CD14-positive monocyte (primary cell): ENCODE measurements around the gene DMBX1. TPM values are rescaled to one million over a fixed set of nuclear protein-coding genes. Genes with fewer than 3 reads are reported as not detected.
A peak's percentile ranks its signal among the peaks of the same experiment; 100 is the strongest.

Source experiments
- DNase-seq, 3 donors: peaks; one replicate each; pipeline ENCODE4 v3.0.0-alpha.2; 2011 to 2022
- H2AFZ ChIP-seq: 2 replicates; pipeline ENCODE4 v1.6.0; 2012; ENCODE audit warnings: mild to moderate bottlenecking, low read depth, low read length, inconsistent platforms; ENCODE audit not compliant: insufficient read depth, poor library complexity, severe bottlenecking
- H3K27ac ChIP-seq, 2 donors: 1 replicate in 1 of 2; 2 replicates in 1 of 2; pipeline ENCODE4 v1.5.1; 2012 to 2013; ENCODE audit warnings: low read length in 2 of 2, control low read depth in 1 of 2, inconsistent platforms in 1 of 2, low read depth in 1 of 2, mild to moderate bottlenecking in 1 of 2
- H3K27me3 ChIP-seq, 2 donors: one replicate each; pipeline versions ENCODE4 v1.6.0 to v1.6.1; 2011 to 2013; ENCODE audit warnings: low read length in 2 of 2; ENCODE audit not compliant: control insufficient read depth in 2 of 2, insufficient read depth in 2 of 2
- H3K36me3 ChIP-seq, 2 donors: replicated peaks in 1 of 2; 1 replicate in 1 of 2; 2 replicates in 1 of 2; pipeline versions ENCODE4 v1.5.1 to v1.6.1; 2012 to 2013; ENCODE audit warnings: low read length in 2 of 2, control low read depth in 1 of 2, inconsistent platforms in 1 of 2, mild to moderate bottlenecking in 1 of 2; ENCODE audit not compliant: insufficient read depth in 2 of 2, control insufficient read depth in 1 of 2
- H3K4me1 ChIP-seq, 2 donors: 1 replicate in 1 of 2; 2 replicates in 1 of 2; pipeline versions ENCODE4 v1.5.1 to v1.6.1; 2012 to 2013; ENCODE audit warnings: low read length in 2 of 2, control low read depth in 1 of 2, inconsistent platforms in 1 of 2, mild to moderate bottlenecking in 1 of 2, moderate library complexity in 1 of 2; ENCODE audit not compliant: insufficient read depth in 2 of 2, control insufficient read depth in 1 of 2
- H3K4me2 ChIP-seq: replicated peaks from 2 replicates; pipeline ENCODE3; 2012; ENCODE audit warnings: low read length, moderate library complexity, mild to moderate bottlenecking; ENCODE audit not compliant: poor library complexity, severe bottlenecking; ENCODE audit errors: extremely low read depth
- H3K4me3 ChIP-seq, 3 experiments: fragments of 200-600 bp in 1 of 3; sonication (generic) in 1 of 3; replicated peaks in 1 of 3; 1 replicate in 2 of 3; 2 replicates in 1 of 3; pipeline ENCODE4 v1.5.1; 2011 to 2013; ENCODE audit warnings: low read length in 3 of 3, mild to moderate bottlenecking in 3 of 3, control low read depth in 2 of 3, low read depth in 2 of 3, inconsistent platforms in 1 of 3, moderate library complexity in 1 of 3
- H3K79me2 ChIP-seq: 2 replicates; pipeline ENCODE4 v1.6.0; 2012; ENCODE audit warnings: mild to moderate bottlenecking, control low read depth, inconsistent platforms, low read length, moderate library complexity; ENCODE audit not compliant: insufficient read depth
- H3K9ac ChIP-seq: 2 replicates; pipeline ENCODE4 v1.6.0; 2017; ENCODE audit warnings: low read length, mild to moderate bottlenecking; ENCODE audit not compliant: insufficient read depth, poor library complexity, severe bottlenecking
- H3K9me3 ChIP-seq, 2 donors: replicated peaks in 1 of 2; 1 replicate in 1 of 2; 2 replicates in 1 of 2; pipeline versions ENCODE4 v1.5.1 to v1.6.1; 2012 to 2013; ENCODE audit warnings: low read length in 2 of 2, control low read depth in 1 of 2; ENCODE audit not compliant: control insufficient read depth in 1 of 2, insufficient read depth in 1 of 2
- H4K20me1 ChIP-seq: 2 replicates; pipeline ENCODE4 v1.6.0; 2012; ENCODE audit warnings: mild to moderate bottlenecking, low read length, control low read depth, moderate library complexity; ENCODE audit not compliant: insufficient read depth
- H3K27ac Mint-ChIP-seq, 7 donors: one replicate each; pipeline ENCODE4 v1.8.0; 2020; ENCODE audit warnings: mild to moderate bottlenecking in 7 of 7, mixed read lengths in 7 of 7, moderate library complexity in 6 of 7, inconsistent platforms in 2 of 7
- H3K27me3 Mint-ChIP-seq, 3 donors: one replicate each; pipeline ENCODE4 v1.8.0; 2021 to 2022; ENCODE audit warnings: low read depth in 3 of 3, mild to moderate bottlenecking in 3 of 3, mixed read lengths in 3 of 3, moderate library complexity in 3 of 3, inconsistent platforms in 1 of 3
- H3K36me3 Mint-ChIP-seq, 2 donors: one replicate each; pipeline ENCODE4 v1.8.0; 2020; ENCODE audit warnings: mixed read lengths in 2 of 2, inconsistent platforms in 1 of 2, mild to moderate bottlenecking in 1 of 2
- H3K4me1 Mint-ChIP-seq: one replicate; pipeline ENCODE4 v1.8.0; 2020; ENCODE audit warnings: mild to moderate bottlenecking, mixed read lengths
- H3K4me3 Mint-ChIP-seq, 2 donors: one replicate each; pipeline ENCODE4 v1.8.0; 2020; ENCODE audit warnings: mild to moderate bottlenecking in 2 of 2, mixed read lengths in 2 of 2, moderate library complexity in 1 of 2
- H3K9me3 Mint-ChIP-seq, 7 donors: one replicate each; pipeline ENCODE4 v1.8.0; 2020 to 2022; ENCODE audit warnings: mixed read lengths in 7 of 7, mild to moderate bottlenecking in 6 of 7, moderate library complexity in 6 of 7, inconsistent platforms in 2 of 7
- CTCF ChIP-seq: fragments of 200-600 bp; IDR thresholded peaks from one replicate; pipeline ENCODE4 v1.8.0; 2022; ENCODE audit warnings: antibody characterized with exemption, mild to moderate bottlenecking
- WGBS: methylation state at CpG from one replicate; pipeline ENCODE4 v1.1.5; 2013; ENCODE audit warnings: missing lambda C conversion rate; ENCODE audit not compliant: insufficient coverage; 5-methylcytosine and 5-hydroxymethylcytosine counted together
- intact Hi-C, 2 donors: fragments of 100-400 bp; cut with micrococcal nuclease; formaldehyde crosslinking; loops; one replicate each; pipeline versions ENCODE4 v1.15.0 to v1.15.1; 2023
- polyA plus RNA-seq, 3 donors: library from polyadenylated mRNA; depleted of rRNA in 1 of 3; unstranded in 2 of 3; stranded (reverse) in 1 of 3; fragments of 300-500 nt in 2 of 3; fragments of >200 nt in 1 of 3; fragmentation: Illumina TruSeq in 2 of 3; gene quantifications; 1 replicate in 2 of 3; 2 replicates in 1 of 3; pipeline ENCODE4 v1.2.3, GENCODE V29; 2012 to 2021

Gene DMBX1
- polyA plus RNA-seq, 3 donors, result not detected

GRCh38 chr1:46519209-46519608 lies 29.6 kb downstream of the DMBX1 start:
- no peak for DNase-seq
- no peaks in the 10 kb centered on the region for H3K79me2 ChIP-seq
- no peak overlapping the region for H3K27ac Mint-ChIP-seq
- H3K4me3 Mint-ChIP-seq, result no peak overlapping the region
- WGBS, result 75% methylated on average over 4 of the region's 4 CpGs
- no peaks in the 10 kb centered on the region for H3K36me3 ChIP-seq
- no peaks in the 10 kb centered on the region for H4K20me1 ChIP-seq
- H2AFZ ChIP-seq, result no peak overlapping the region
- no peak for TF ChIP-seq CTCF
- H3K4me1 Mint-ChIP-seq, result peaks cover 10% of the 10 kb centered on the region
- no peak overlapping the region for H3K4me2 ChIP-seq
- no peak overlapping the region for H3K4me3 ChIP-seq
- H3K4me1 ChIP-seq, result no peaks in the 10 kb centered on the region
- no peaks in the 10 kb centered on the region for H3K9me3 Mint-ChIP-seq
- intact Hi-C loops, result no loop called here
- no peak overlapping the region for H3K9ac ChIP-seq
- H3K27me3 ChIP-seq, result peaks cover 4 to 34% of the 10 kb centered on the region in 2 donors
- H3K27ac ChIP-seq, result no peak overlapping the region
- peaks cover 19 to 53% (median 45%) of the 10 kb centered on the region in 3 donors for H3K27me3 Mint-ChIP-seq
- no peaks in the 10 kb centered on the region for H3K9me3 ChIP-seq
- no peaks in the 10 kb centered on the region for H3K36me3 Mint-ChIP-seq

GRCh38 chr1:46520063-46520911 lies 30.7 kb downstream of the DMBX1 start:
- Histone ChIP-seq H3K27ac (no peak overlapping the region), H3K79me2 (no peaks in the 10 kb centered on the region), H3K4me1 (no peaks in the 10 kb centered on the region), H2AFZ (no peak overlapping the region), H3K27me3 (peaks cover 4 to 39% of the 10 kb centered on the region in 2 donors), H3K4me3 (no peak overlapping the region), H3K36me3 (no peaks in the 10 kb centered on the region), H3K9me3 (no peaks in the 10 kb centered on the region), H3K4me2 (no peak overlapping the region), H3K9ac (no peak overlapping the region), H4K20me1 (no peaks in the 10 kb centered on the region)
- peaks cover 10% of the 10 kb centered on the region for H3K4me1 Mint-ChIP-seq
- TF ChIP-seq CTCF, result no peak
- H3K9me3 Mint-ChIP-seq, result no peaks in the 10 kb centered on the region
- intact Hi-C loops, result loop anchor here in 1 of 2 donors (10.0 kb wide), 1 partner anchor 185 kb away; no protein-coding TSS in a partner anchor
- peak overlapping the region in 1 of 7 donors; percentile 70 for H3K27ac Mint-ChIP-seq
- no peak overlapping the region for H3K4me3 Mint-ChIP-seq
- H3K27me3 Mint-ChIP-seq, result peaks cover 21 to 54% (median 41%) of the 10 kb centered on the region in 3 donors
- no peak for DNase-seq
- no peaks in the 10 kb centered on the region for H3K36me3 Mint-ChIP-seq
- WGBS, result 92% methylated on average over 14 of the region's 15 CpGs
